GM12878 (cell line): ENCODE measurements around the gene LIG1. TPM values are rescaled to one million over a fixed set of nuclear protein-coding genes. Genes with fewer than 3 reads are reported as not detected.

Experiments
- ATAC-seq: fragments of 200-7000 bp; cut with Tn5 transposase; 3 replicates; pipeline ENCODE4 v1.9.1; 2020; ENCODE audit warnings: mild to moderate bottlenecking, moderate library complexity
- BruUV-seq: library from RNA; stranded (reverse); fragments of 400-500 nt; replicated peaks from 2 replicates; lab custom pipeline; 2021; lab: Mats Ljungman, UMichigan
- CTCF ChIA-PET: fragments of 300-600 bp; sonication (Branson Sonifier 250); formaldehyde crosslinking; extraction: SDS; loops from one replicate; lab custom pipeline; 2021; ENCODE audit warnings: inconsistent platforms; lab: Yijun Ruan, JAX
- POLR2A ChIA-PET: fragments of 350-600 bp; formaldehyde crosslinking; extraction: SDS; loops from one replicate; lab custom pipeline; 2021; ENCODE audit warnings: inconsistent platforms; lab: Charles Lee
- RAD21 ChIA-PET: fragments of 300-600 bp; sonication (Branson Sonifier 250); formaldehyde crosslinking; loops from one replicate; lab custom pipeline; 2023; ENCODE audit warnings: antibody characterized with exemption; ENCODE audit not compliant: unreplicated experiment; lab: Charles Lee
- SMC1A ChIA-PET: fragments of 300-600 bp; sonication (Branson Sonifier 250); formaldehyde crosslinking; loops from one replicate; lab custom pipeline; 2023; ENCODE audit not compliant: unreplicated experiment, uncharacterized antibody; lab: Charles Lee
- DNase-seq: peaks from one replicate; pipeline ENCODE4 v3.0.0-alpha.2; 2011; ENCODE audit warnings: low read depth, low spot score
- FAIRE-seq: peaks from 3 replicates; lab custom pipeline; 2011; peaks lifted over from hg19 to GRCh38; lab: Jason Lieb, UNC
- H2AFZ ChIP-seq: 2 replicates; pipeline ENCODE4 v1.6.0; 2011; ENCODE audit warnings: low read depth, low read length, control low read depth; ENCODE audit not compliant: control insufficient read depth
- H3K27ac ChIP-seq: 2 replicates; pipeline ENCODE4 v1.5.1; 2011; ENCODE audit warnings: control low read depth; ENCODE audit not compliant: control insufficient read depth, insufficient read depth
- H3K27me3 ChIP-seq, 2 experiments: replicated peaks in 1 of 2; 2 replicates each; pipeline versions ENCODE4 v1.6.0 to v1.6.1; 2011; ENCODE audit warnings: low read length in 1 of 2; ENCODE audit not compliant: control insufficient read depth in 2 of 2, insufficient read depth in 2 of 2
- H3K36me3 ChIP-seq, 2 experiments: 2 replicates each; pipeline ENCODE4 v1.5.1; 2011; ENCODE audit warnings: low read length in 1 of 2; ENCODE audit not compliant: control insufficient read depth in 2 of 2, insufficient read depth in 2 of 2
- H3K4me1 ChIP-seq: 2 replicates; pipeline ENCODE4 v1.6.1; 2011; ENCODE audit warnings: mild to moderate bottlenecking, low read length, moderate library complexity, mixed read lengths; ENCODE audit not compliant: control insufficient read depth, insufficient read depth
- H3K4me2 ChIP-seq: 2 replicates; pipeline ENCODE4 v1.6.0; 2011; ENCODE audit warnings: control low read depth; ENCODE audit not compliant: control insufficient read depth, insufficient read depth
- H3K4me3 ChIP-seq: fragments of 200-600 bp; sonication (generic); 2 replicates; pipeline ENCODE4 v1.5.1; 2016
- H3K79me2 ChIP-seq: 2 replicates; pipeline ENCODE4 v1.6.0; 2011; ENCODE audit warnings: low read length; ENCODE audit not compliant: control insufficient read depth, insufficient read depth
- H3K9ac ChIP-seq: 2 replicates; pipeline ENCODE4 v1.8.0; 2011; ENCODE audit warnings: low read length, control low read depth, mixed read lengths; ENCODE audit not compliant: control insufficient read depth, insufficient read depth
- H3K9me3 ChIP-seq: replicated peaks from 3 replicates; pipeline ENCODE4 v1.5.1; 2011; ENCODE audit warnings: mild to moderate bottlenecking, low read length; ENCODE audit not compliant: control insufficient read depth, insufficient read depth
- H4K20me1 ChIP-seq: 2 replicates; pipeline ENCODE4 v1.6.0; 2011; ENCODE audit not compliant: control insufficient read depth, insufficient read depth
- CREM ChIP-seq: IDR thresholded peaks from 2 replicates; pipeline ENCODE4 v1.6.1; 2014; ENCODE audit warnings: antibody characterized with exemption, low read depth
- NFXL1 ChIP-seq: fragments of 450-650 bp; IDR thresholded peaks from 2 replicates; pipeline ENCODE4 v1.6.1; 2017; ENCODE audit warnings: antibody characterized with exemption, mild to moderate bottlenecking, borderline replicate concordance
- REST ChIP-seq: IDR thresholded peaks from 2 replicates; pipeline ENCODE4 v1.6.1; 2012; ENCODE audit warnings: mild to moderate bottlenecking, low read depth, low read length
- SP1 ChIP-seq: IDR thresholded peaks from one replicate; pipeline ENCODE4 v1.6.1; 2011; ENCODE audit warnings: low read depth, low read length
- ZNF592 ChIP-seq: fragments of 450-650 bp; IDR thresholded peaks from 2 replicates; pipeline ENCODE4 v1.6.1; 2017; ENCODE audit warnings: mild to moderate bottlenecking, moderate library complexity
- WGBS: methylation state at CpG from one replicate; pipeline ENCODE4 v1.1.6; 2016; ENCODE audit warnings: low lambda C conversion rate; ENCODE audit not compliant: insufficient replicate concordance, insufficient coverage; ENCODE audit errors: missing lambda C conversion rate; 5-methylcytosine and 5-hydroxymethylcytosine counted together
- in situ Hi-C: fragments of 300-500 bp; cut with MboI; formaldehyde crosslinking; loops from 9 replicates; pipeline ENCODE4 v1.14.3; 2018; ENCODE audit warnings: mixed read lengths
- intact Hi-C: fragments of 100-400 bp; cut with micrococcal nuclease; formaldehyde crosslinking; loops from one replicate; pipeline ENCODE4 v1.14.2; 2022; ENCODE audit not compliant: unreplicated experiment
- polyA plus RNA-seq, 11 experiments: library from polyadenylated mRNA; depleted of rRNA in 4 of 11; unstranded in 6 of 11; stranded (reverse) in 5 of 11; fragments of >200 nt; fragmentation: Nextera tagmentation in 4 of 11; fragmentation: Illumina TruSeq in 1 of 11; extraction: Ambion mirVana in 4 of 11; extraction: Trizol in 1 of 11; gene quantifications; 1 replicate in 1 of 11; 2 replicates in 10 of 11; pipeline versions ENCODE4 v1.2.1 to v1.2.3, GENCODE V29; 2011 to 2016; ENCODE audit warnings: inconsistent platforms in 2 of 11, missing spikeins in 2 of 11, low read depth in 1 of 11
- total RNA-seq, 4 experiments: library from RNA; depleted of rRNA in 3 of 4; stranded (reverse); fragments of >200 nt in 3 of 4; fragmentation: Illumina TruSeq in 1 of 4; extraction: Trizol in 1 of 4; gene quantifications; 2 replicates each; pipeline versions ENCODE4 v1.2.1 to v1.2.3, GENCODE V29; 2013 to 2021
- TF ChIP-seq, protein P1 (sequence below): fragments of 450-650 bp; IDR thresholded peaks from 2 replicates; pipeline ENCODE4 v1.6.1; 2017; ENCODE audit warnings: mild to moderate bottlenecking

Gene LIG1
- total and polyA plus RNA-seq, 10 of the 15 experiments (the other 5 are each of a cell fraction or from before 2014, with no cell fraction given) = 7.8 to 117 (median 73.7) TPM

- ChIA-PET CTCF (no interaction called here), POLR2A (no interaction called here), SMC1A (no interaction called here), RAD21 (no interaction called here)
- in situ Hi-C loops = no loop called here
- H3K9me3 ChIP-seq = no peaks in the 10 kb centered on the region
- no peak overlapping the region for H3K4me2 ChIP-seq
- FAIRE-seq (no peak), ATAC-seq (no peak), DNase-seq (no peak)
- no TSS peak for BruUV-seq
- no peaks in the 10 kb centered on the region for H4K20me1 ChIP-seq
- WGBS = 75% methylated on average over 2 of the region's 2 CpGs
- intact Hi-C loops = no loop called here
- H3K79me2 ChIP-seq = no peaks in the 10 kb centered on the region
- no peaks in the 10 kb centered on the region for H3K27me3 ChIP-seq
- no peak for TF ChIP-seq ZNF592
- TF ChIP-seq NFXL1 = no peak
- no peak for TF ChIP-seq REST
- no peak for TF ChIP-seq SP1
- TF ChIP-seq CREM = no peak
- TF ChIP-seq, protein P1, sequence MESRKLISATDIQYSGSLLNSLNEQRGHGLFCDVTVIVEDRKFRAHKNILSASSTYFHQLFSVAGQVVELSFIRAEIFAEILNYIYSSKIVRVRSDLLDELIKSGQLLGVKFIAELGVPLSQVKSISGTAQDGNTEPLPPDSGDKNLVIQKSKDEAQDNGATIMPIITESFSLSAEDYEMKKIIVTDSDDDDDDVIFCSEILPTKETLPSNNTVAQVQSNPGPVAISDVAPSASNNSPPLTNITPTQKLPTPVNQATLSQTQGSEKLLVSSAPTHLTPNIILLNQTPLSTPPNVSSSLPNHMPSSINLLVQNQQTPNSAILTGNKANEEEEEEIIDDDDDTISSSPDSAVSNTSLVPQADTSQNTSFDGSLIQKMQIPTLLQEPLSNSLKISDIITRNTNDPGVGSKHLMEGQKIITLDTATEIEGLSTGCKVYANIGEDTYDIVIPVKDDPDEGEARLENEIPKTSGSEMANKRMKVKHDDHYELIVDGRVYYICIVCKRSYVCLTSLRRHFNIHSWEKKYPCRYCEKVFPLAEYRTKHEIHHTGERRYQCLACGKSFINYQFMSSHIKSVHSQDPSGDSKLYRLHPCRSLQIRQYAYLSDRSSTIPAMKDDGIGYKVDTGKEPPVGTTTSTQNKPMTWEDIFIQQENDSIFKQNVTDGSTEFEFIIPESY = no peak
- H2AFZ ChIP-seq = no peak overlapping the region
- no peaks in the 10 kb centered on the region for H3K36me3 ChIP-seq
- no peak overlapping the region for H3K9ac ChIP-seq
- no peaks in the 10 kb centered on the region for H3K4me1 ChIP-seq
- no peak overlapping the region for H3K27ac ChIP-seq
- no peak overlapping the region for H3K4me3 ChIP-seq
Observed at GRCh38 chr19:48069435-48069834, 100.7 kb downstream of the LIG1 start.
